GM21529 (cell line): Measurements from ENCODE around the gene HNRNPA1.
"Not testable (repeated sequence)": the region's sequence is repeated elsewhere in the genome, so short reads cannot be mapped to it uniquely, and the experiment has no call there.

Experiments used
- ATAC-seq: cut with Tn5 transposase; IDR thresholded peaks from one replicate; pipeline ENCODE4 v1.9.1; 2021; ENCODE audit not compliant: unreplicated experiment

Gene HNRNPA1

DNA sequence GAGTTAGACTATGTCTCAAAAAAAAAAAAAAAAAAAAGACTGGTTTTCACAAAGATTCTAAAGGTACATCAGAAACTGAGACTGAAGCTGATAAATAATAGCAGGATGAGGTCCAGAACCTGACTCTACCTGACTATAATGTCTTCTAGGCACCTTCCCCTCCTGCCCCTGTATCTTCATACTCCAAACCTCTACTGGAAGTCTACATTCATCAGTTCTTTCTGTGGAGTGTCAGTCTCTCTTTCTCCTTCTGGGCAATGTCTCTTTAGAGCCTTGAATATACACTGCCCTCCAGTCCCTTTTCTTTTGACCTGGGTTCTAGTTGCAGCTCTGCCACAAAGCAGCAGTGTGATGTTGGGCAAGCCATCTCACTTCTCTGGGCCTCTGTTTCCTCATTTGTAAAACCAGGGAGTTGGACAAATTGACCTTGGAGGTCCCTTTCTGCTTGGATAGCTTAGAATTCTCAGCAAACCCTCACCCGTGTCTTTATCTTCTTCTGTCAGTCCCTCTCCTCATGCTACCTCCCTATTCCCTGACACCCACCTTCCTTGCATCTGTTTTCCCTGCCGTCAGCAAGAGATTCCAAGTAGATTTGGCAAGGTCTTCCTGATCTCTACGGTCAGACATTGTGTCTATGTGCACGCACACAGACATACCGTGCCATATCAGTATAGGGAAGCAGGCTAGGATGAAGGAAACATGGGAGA, 16.0 kb downstream of the HNRNPA1 start:
- ATAC-seq: no peak

- ATAC-seq: no peak
Observed at GRCh38 chr12:54298904-54299303, 18.4 kb downstream of the HNRNPA1 start.

DNA sequence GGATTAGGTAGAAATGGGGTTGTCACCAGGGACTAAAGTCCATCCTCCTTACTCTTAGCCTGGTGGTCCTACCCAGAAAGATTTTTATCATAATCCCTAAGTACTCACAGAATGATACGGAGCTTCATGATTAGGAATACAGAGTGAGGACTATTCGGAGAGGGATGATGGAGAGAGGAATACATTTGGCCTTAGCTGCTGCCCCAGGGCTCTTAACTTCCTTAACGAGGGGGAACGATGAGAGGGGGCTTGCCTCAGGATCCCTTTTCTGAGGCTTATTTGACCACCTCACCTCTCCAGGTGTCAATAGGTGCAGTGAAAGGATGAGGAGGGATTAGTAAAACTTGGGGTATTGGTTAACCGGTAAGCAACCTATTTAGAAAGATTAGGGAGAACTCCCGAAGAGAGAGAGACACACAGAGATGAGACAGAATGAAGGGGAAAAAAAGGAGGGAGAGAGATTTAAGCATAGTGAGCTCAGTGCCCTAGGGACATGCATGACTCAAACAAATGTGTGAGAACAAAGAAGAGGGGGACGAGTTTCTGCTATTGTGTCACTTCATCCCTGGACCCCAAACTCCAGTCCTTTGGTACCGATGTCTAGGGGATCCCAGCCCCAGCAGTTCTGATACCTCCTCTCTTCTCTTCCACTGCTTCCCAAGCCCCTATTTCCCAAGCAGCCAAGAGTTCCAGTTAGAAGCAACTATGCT, 19.1 kb downstream of the HNRNPA1 start:
- ATAC-seq: no peak

- no peak for ATAC-seq
Observed at GRCh38 chr12:54300225-54300731, 19.8 kb downstream of the HNRNPA1 start.

DNA sequence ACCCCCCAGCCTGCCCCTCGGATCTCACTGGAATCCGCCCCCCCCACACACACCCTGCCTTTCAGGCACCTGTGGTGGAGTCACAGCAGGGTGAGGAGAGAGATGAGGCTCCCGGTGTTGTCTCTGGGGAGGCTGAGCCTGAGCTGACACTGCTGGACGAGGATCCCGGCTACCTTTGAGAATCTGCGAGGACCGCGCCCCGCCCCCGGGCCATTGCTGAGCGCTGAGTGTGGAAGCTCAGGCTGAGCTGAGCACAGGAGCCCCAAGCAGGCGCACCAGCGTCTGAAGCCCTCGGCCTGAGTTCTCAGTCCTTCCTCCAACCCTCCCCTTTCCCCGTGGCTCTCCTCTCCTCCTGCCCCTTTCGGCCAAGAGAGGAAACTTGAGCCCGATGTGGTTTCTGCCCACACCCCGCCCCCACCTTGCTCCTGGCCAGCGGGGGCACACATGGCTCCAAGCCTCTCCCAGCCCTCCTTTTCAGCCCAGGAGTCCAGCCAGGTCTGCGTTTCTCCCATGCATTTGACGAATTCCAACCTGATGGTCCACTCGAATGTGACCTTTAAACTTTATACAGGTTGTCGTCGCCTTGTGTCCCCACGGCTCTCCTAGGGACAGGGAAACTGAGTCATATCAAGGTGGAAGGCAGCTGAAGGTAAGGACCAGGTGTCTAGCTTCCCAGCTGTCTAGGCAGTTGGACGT, 20.4 kb downstream of the HNRNPA1 start, which contains the start of gene NFE2:
TSS of gene NFE2 (minus strand) at position 284 of the 696 bp plus-strand sequence. CDS start 5,767 bp downstream, outside the sequence.
- no peak for ATAC-seq

DNA sequence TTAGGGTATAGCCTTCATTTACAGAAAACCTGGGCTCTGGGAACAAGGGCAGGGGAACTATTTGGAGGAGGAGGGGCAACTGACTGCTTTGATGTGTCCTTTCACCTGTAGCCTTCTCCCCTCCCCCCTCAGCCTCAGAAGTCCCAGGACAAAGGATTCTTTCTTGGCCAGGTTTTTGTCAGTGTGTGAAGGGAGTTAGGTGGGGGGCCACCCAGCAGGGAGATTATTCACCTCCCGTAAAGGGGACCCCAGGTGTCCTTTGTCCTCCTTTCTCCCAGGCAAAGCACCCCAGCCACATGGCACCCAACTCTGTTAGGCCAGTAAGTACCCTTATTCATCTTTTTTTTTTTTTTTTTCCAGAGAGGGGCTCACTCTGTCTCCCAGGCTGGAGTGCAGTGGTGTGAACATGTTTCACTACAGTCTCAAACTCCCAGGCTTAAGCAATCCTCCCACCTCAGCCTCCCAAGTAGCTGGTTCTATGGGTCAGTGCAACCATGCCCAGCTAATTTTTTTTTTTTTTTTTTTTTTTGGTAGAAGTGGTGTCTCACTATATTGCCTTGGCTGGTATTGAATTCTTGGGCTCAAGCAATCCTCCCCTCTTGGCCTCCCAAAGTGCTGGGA, 21.0 kb downstream of the HNRNPA1 start:
- ATAC-seq: no peak

GRCh38 chr12:54303640-54304039, 23.1 kb downstream of the HNRNPA1 start:
- no peak for ATAC-seq

DNA sequence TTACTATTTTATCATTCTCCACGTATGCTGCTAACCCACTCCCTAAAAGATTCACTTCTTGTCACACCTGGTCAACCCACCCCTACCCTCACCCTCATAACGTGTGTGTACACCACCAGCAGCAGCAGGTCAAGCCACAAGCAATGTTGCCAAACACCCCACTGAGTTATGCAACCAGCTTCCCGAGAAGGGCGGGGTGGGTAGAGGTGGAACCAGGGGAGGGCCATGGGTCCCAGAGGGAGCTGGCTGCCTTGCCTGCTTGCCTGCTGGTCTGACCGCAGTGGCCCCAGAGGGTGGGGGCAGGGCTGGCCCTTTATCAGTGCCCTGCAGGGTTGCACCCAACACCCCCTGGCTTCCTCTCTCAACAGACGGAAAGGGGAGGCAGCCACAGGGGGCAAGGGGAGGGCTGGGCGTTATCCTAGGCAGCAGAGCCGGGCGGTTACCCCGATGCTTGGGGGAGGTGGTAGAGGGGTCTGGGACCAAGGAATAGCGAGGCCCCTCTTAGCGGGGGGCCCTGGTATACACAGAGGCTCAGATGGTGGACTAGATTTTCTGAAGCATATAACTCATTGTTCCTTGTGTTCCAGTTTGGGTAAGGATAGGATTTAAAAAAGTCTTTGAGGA, 23.8 kb downstream of the HNRNPA1 start:
- ATAC-seq: no peak

GRCh38 chr12:54306925-54307741, 26.6 kb downstream of the HNRNPA1 start:
- ATAC-seq: no peak

- ATAC-seq: no peak
Observed at GRCh38 chr12:54311051-54311450, 30.5 kb downstream of the HNRNPA1 start.

- ATAC-seq: not testable (repeated sequence)
Observed at GRCh38 chr12:54312309-54312708, 31.8 kb downstream of the HNRNPA1 start.

DNA sequence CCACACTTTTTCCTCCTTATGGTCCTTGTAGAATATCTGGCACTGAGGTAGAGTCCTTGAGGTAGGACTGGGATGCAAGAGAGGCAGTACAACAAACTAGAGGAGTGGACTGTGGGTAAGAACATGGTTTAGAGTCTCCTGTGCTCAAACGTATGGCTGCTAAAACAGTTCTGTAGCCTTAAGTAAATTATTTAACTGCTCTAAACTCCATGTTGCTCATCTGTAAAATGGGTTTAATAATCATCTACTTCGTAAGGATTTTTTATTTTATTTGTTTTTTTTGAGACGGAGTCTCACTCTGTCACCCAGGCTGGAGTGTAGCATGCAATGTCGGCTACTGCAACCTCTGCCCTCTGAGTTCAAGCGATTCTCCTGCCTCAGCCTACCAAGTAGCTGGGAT, 40.8 kb downstream of the HNRNPA1 start:
- no peak for ATAC-seq

GRCh38 chr12:54324617-54325441, 44.3 kb downstream of the HNRNPA1 start, which contains the start of gene COPZ1:
Gene COPZ1, plus strand, starts transcription at chr12:54325131. Its CDS starts 33 bp downstream, at chr12:54325164.
- ATAC-seq: peak; percentile 98

- not testable (repeated sequence) for ATAC-seq
Observed at GRCh38 chr12:54325442-54326109, 45.0 kb downstream of the HNRNPA1 start.

GRCh38 chr12:54328595-54329337, 48.2 kb downstream of the HNRNPA1 start:
- ATAC-seq: no peak

- ATAC-seq: no peak
Observed at GRCh38 chr12:54329759-54330158, 49.2 kb downstream of the HNRNPA1 start.

- ATAC-seq: no peak
Observed at GRCh38 chr12:54330442-54330841, 49.9 kb downstream of the HNRNPA1 start.

- ATAC-seq: no peak
Observed at GRCh38 chr12:54331461-54331860, 50.9 kb downstream of the HNRNPA1 start.
